HG03097 (cell line): ENCODE results near the gene USP32.

ENCODE experiments used
- ATAC-seq: cut with Tn5 transposase; IDR thresholded peaks from one replicate; pipeline ENCODE4 v1.9.1; 2021; ENCODE audit not compliant: unreplicated experiment, low FRiP score

Gene USP32

GRCh38 chr17:60303406-60304099, 88.4 kb downstream of the USP32 start:
- no peak for ATAC-seq

- ATAC-seq = no peak
These were observed 90.3 kb downstream of the USP32 start for GRCh38 chr17:60301649-60302048.

GRCh38 chr17:60300949-60301348, 91.0 kb downstream of the USP32 start:
- ATAC-seq = no peak

- ATAC-seq = no peak
These were observed 91.9 kb downstream of the USP32 start for GRCh38 chr17:60300011-60300410.

- no peak for ATAC-seq
These were observed 94.1 kb downstream of the USP32 start for GRCh38 chr17:60297760-60298401.

- ATAC-seq = no peak
These were observed 95.8 kb downstream of the USP32 start for GRCh38 chr17:60296177-60296576.

- ATAC-seq = no peak
These were observed 98.2 kb downstream of the USP32 start for GRCh38 chr17:60293580-60294335.

GRCh38 chr17:60292697-60293096, 99.2 kb downstream of the USP32 start:
- ATAC-seq = no peak

GRCh38 chr17:60284709-60285108, 107.2 kb downstream of the USP32 start:
- ATAC-seq = no peak

- no peak for ATAC-seq
These were observed 108.1 kb downstream of the USP32 start for GRCh38 chr17:60283816-60284215.

- ATAC-seq = no peak
These were observed 111.3 kb downstream of the USP32 start for GRCh38 chr17:60280673-60281072.

- no peak for ATAC-seq
These were observed 113.7 kb downstream of the USP32 start for GRCh38 chr17:60278237-60278636.

GRCh38 chr17:60277258-60277657, 114.7 kb downstream of the USP32 start:
- ATAC-seq = no peak

- ATAC-seq = no peak
These were observed 122.5 kb downstream of the USP32 start for GRCh38 chr17:60269417-60269816.

- no peak for ATAC-seq
These were observed 131.4 kb downstream of the USP32 start for GRCh38 chr17:60260540-60260939.

- ATAC-seq = no peak
These were observed 133.6 kb downstream of the USP32 start for GRCh38 chr17:60258313-60258712.

GRCh38 chr17:60256174-60256573, 135.8 kb downstream of the USP32 start:
- ATAC-seq = no peak

GRCh38 chr17:60253048-60253447, 138.9 kb downstream of the USP32 start:
- ATAC-seq = no peak

GRCh38 chr17:60252459-60252858, 139.5 kb downstream of the USP32 start:
- ATAC-seq = no peak

- no peak for ATAC-seq
These were observed 142.6 kb downstream of the USP32 start for GRCh38 chr17:60249290-60249826.

- no peak for ATAC-seq
These were observed 143.2 kb downstream of the USP32 start for GRCh38 chr17:60248618-60249289.
